HK-2 (cell line): Measurements from ENCODE around the gene C7orf33.
"Not testable (repeated sequence)": the region's sequence is repeated elsewhere in the genome, so short reads cannot be mapped to it uniquely, and the experiment has no call there.

Experiments used
- DNase-seq: peaks from one replicate; pipeline ENCODE4 v3.0.0-alpha.2; 2018; ENCODE audit not compliant: unreplicated experiment

Gene C7orf33

GRCh38 chr7:148580446-148580845 lies 10.1 kb upstream of the C7orf33 start:
- DNase-seq = no peak

GRCh38 chr7:148581624-148582023 lies 8.9 kb upstream of the C7orf33 start:
- DNase-seq = no peak

GRCh38 chr7:148584154-148584827 lies 6.3 kb upstream of the C7orf33 start:
- no peak for DNase-seq

DNA sequence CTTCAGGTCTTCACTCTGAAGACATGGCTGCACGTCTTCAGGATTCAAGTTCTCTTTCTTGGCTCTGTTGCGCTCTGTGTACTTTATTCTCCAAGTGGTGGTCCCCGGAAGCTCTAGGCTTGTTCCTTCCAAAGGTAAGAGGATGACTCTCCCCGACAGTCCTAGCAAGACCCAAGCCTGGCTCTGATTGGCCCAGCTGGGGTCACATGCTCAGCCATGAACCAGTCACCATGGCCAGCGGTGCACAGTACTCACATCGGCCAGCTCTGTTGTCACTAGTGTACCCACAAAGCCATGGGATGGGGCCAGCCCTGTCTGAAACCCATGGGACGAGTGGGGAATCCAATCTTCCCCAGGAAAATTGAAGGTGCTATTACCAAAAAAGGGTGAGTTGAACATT lies 5.2 kb upstream of the C7orf33 start:
- no peak for DNase-seq

DNA sequence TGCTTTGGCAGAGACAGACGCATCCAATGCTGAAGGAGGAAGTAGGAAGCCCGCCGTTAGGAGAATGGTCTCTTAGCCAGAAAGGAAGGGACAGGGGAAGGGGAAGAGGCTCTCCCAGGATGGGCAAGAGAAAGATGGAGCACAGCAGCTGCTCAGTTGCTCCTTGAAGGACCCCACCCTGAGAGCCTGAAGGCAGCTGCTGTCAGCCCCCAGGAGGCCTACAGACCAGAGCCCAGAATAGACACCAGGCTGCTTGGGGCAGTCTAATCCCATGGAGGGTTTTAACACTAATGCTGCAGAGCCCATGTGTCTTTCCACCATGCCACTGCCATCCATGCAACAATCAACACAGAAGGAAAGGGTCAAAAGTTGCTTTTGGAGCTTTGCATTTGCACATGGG lies 3.5 kb upstream of the C7orf33 start:
- DNase-seq = no peak

- no peak for DNase-seq
Observed at GRCh38 chr7:148588168-148588567, 2.4 kb upstream of the C7orf33 start.

GRCh38 chr7:148588670-148589131 lies 1.9 kb upstream of the C7orf33 start:
- DNase-seq = no peak

GRCh38 chr7:148589640-148590039 lies 926 bp upstream of the C7orf33 start:
- no peak for DNase-seq

GRCh38 chr7:148596354-148596753 lies 5.8 kb downstream of the C7orf33 start:
- not testable (repeated sequence) for DNase-seq

DNA sequence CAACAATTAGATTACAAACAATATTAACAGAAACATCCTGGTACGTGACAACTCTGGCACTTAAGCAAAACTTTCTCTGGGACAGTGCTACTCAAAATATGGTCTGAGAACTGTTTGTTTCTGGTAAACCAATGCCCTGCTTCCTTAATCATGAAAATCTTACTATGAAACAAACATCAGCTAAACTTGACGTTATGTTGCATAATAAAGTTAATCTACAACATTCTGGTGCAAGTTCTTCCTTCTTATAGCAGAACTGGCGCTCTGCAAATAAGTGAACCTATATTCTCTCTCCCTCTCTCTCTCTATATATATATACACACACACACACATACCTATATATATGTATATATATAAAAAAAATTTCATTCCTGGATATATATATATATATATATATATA lies 7.8 kb downstream of the C7orf33 start:
- no peak for DNase-seq

DNA sequence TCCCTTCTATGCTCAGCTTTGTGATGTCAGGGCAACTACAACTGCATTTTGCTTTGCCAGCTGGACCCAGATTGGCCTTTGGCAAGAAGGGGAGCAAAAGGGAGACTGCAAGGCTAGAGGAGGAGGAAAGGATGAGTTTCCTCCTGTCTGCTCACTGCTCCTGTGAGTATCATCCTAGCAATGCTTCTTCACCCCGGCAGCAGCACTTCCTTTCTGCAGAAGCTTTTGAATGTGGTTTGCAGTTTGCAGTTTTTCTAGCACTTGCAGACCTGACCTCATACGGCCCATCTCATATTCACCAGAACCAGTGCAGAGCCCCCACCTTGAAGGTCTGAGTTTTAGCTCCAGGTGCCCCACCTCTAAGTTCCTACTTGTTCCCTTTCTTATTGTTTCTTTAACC lies 14.8 kb downstream of the C7orf33 start:
- DNase-seq = no peak

- DNase-seq = no peak
Observed at GRCh38 chr7:148607151-148607661, 16.6 kb downstream of the C7orf33 start.

- no peak for DNase-seq
Observed at GRCh38 chr7:148609045-148609725, 18.6 kb downstream of the C7orf33 start.

- DNase-seq = no peak
Observed at GRCh38 chr7:148611692-148612091, 21.1 kb downstream of the C7orf33 start.

- no peak for DNase-seq
Observed at GRCh38 chr7:148615085-148615730, 24.6 kb downstream of the C7orf33 start.

GRCh38 chr7:148620749-148621359 lies 30.3 kb downstream of the C7orf33 start:
- peak; percentile 7 for DNase-seq

DNA sequence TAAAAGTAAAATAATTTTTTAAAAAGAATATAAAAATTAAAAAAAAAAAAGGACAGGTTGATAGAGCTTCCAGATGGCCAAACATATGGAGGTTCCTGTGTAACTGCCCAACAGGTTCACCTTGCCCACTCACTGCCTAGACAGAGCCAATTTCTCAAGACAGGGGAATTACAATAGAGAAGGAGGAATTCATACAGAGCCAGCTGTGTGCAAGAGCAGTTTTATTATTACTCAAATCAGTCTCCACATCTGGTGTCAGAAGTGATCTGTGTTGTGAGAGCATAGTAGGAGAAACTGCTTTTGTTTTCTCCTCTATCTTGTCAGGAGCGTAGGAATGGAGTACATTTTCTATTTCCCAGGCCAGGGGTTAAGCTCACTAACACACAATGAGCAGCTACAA lies 31.0 kb downstream of the C7orf33 start:
- DNase-seq = no peak

- DNase-seq = no peak
Observed at GRCh38 chr7:148622887-148623585, 32.5 kb downstream of the C7orf33 start.

DNA sequence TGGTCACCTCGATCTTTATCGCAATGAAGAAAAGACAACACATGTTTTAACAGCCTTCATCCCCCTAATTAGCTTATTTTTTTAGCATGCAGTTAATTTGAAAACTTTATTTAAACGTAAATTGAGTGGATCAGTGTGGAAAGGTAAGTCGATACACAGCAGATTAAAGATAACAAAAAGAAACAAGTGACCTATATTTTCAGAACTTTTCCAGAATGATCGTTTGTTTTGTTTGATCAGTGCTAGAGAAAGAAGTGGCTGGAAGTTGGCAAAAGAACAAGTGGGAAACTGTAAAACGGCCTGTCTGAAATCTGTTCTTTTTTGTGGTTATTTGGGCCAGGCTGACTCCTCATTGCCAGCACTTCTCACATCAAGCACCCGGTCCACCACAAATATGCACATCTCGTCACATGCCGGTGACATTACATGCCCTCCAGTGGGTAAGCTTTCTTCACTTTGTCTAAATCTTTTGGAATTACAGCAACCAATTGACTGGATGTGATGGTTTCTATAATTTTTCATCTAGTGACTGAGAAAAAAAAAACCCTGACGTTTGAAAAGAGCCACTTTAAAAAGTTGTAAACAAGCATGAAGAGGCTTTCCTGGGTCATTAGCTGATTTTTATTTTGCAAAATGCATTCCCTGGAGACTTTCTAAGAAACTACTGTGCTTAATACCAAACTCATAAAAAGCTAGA lies 33.2 kb downstream of the C7orf33 start:
- peak; percentile 27 for DNase-seq

GRCh38 chr7:148624735-148625134 lies 34.2 kb downstream of the C7orf33 start:
- no peak for DNase-seq

GRCh38 chr7:148625342-148625741 lies 34.8 kb downstream of the C7orf33 start:
- no peak for DNase-seq
